Prostate gland (tissue), 2 donors: ENCODE data around the gene RFTN1. TPM values are rescaled to one million over a fixed set of nuclear protein-coding genes. Genes with fewer than 3 reads are reported as not detected.

Source experiments
- DNase-seq: peaks from one replicate; pipeline ENCODE4 v3.0.0-alpha.2; 2019; ENCODE audit warnings: low spot score
- H3K27ac ChIP-seq, 2 donors: fragments of 200-600 bp; sonication (generic); 2 replicates each; pipeline ENCODE4 v1.5.1; 2017 to 2019
- H3K27me3 ChIP-seq: fragments of 200-600 bp; sonication (generic); replicated peaks from 2 replicates; pipeline ENCODE4 v1.5.1; 2019; ENCODE audit not compliant: insufficient read depth
- H3K36me3 ChIP-seq, 2 donors: fragments of 200-600 bp; sonication (generic); 1 replicate in 1 of 2; 2 replicates in 1 of 2; pipeline versions ENCODE4 v1.5.1 to v1.8.1; 2017 to 2019
- H3K4me1 ChIP-seq: fragments of 200-600 bp; sonication (generic); replicated peaks from 2 replicates; pipeline ENCODE4 v1.5.1; 2019
- H3K4me3 ChIP-seq, 2 donors: fragments of 200-600 bp; sonication (generic); 2 replicates each; pipeline ENCODE4 v1.5.1; 2017 to 2019
- H3K9me3 ChIP-seq: fragments of 200-600 bp; sonication (generic); 2 replicates; pipeline ENCODE4 v1.5.1; 2017
- POLR2A ChIP-seq: fragments of 450-650 bp; IDR thresholded peaks from one replicate; pipeline ENCODE4 v1.6.1; 2016; ENCODE audit warnings: antibody characterized with exemption, mild to moderate bottlenecking
- POLR2AphosphoS5 ChIP-seq: sonication (generic); formaldehyde crosslinking; IDR thresholded peaks from one replicate; pipeline ENCODE4 v1.6.1; 2017; ENCODE audit warnings: antibody characterized with exemption
- WGBS: methylation state at CpG from one replicate; pipeline ENCODE4 v1.1.5; 2018; 5-methylcytosine and 5-hydroxymethylcytosine counted together
- intact Hi-C: fragments of 100-400 bp; cut with DNase I; formaldehyde crosslinking; loops from one replicate; pipeline ENCODE4 v1.14.2; 2022
- total RNA-seq, 2 donors: library from RNA; depleted of rRNA; stranded (reverse); fragments of >200 nt; gene quantifications; one replicate each; pipeline ENCODE4 v1.1.0, GENCODE V29; 2016
- TF ChIP-seq, protein P1 (sequence below), 4 experiments: fragments of 200-600 bp in 2 of 4; fragments of 450-650 bp in 2 of 4; sonication (generic) in 2 of 4; IDR thresholded peaks; 1 replicate in 3 of 4; 2 replicates in 1 of 4; pipeline ENCODE4 v1.5.1; 2016 to 2019; ENCODE audit warnings: antibody characterized with exemption in 4 of 4, mild to moderate bottlenecking in 2 of 4, moderate library complexity in 2 of 4

The RFTN1 gene
- total RNA-seq, 2 donors from 2014 or later: 7.4 to 16.1 TPM

DNA sequence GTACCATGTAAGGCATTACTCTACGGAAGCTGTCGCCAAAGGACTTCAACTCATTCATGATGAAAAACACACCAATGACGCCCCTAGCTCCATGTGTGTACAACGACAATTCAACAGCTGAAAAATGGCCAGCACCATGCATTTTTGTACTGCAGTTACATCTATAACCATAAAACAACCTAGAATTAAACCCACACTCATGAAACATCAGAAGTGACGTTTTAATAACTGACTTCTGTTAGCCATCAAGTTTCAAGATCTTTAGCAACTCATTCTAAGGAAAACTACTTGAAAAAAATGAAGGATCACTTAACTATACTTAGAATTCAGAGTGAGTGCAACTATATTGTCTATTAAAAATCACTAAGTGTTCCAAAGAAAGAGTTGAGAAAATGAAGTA, 84.9 kb downstream of the RFTN1 start:
- TF ChIP-seq, protein P1, sequence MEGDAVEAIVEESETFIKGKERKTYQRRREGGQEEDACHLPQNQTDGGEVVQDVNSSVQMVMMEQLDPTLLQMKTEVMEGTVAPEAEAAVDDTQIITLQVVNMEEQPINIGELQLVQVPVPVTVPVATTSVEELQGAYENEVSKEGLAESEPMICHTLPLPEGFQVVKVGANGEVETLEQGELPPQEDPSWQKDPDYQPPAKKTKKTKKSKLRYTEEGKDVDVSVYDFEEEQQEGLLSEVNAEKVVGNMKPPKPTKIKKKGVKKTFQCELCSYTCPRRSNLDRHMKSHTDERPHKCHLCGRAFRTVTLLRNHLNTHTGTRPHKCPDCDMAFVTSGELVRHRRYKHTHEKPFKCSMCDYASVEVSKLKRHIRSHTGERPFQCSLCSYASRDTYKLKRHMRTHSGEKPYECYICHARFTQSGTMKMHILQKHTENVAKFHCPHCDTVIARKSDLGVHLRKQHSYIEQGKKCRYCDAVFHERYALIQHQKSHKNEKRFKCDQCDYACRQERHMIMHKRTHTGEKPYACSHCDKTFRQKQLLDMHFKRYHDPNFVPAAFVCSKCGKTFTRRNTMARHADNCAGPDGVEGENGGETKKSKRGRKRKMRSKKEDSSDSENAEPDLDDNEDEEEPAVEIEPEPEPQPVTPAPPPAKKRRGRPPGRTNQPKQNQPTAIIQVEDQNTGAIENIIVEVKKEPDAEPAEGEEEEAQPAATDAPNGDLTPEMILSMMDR (IDR thresholded peaks at IDR 0.05): no peak
- TF ChIP-seq POLR2AphosphoS5: no peak
- TF ChIP-seq POLR2A: no peak
- intact Hi-C loops: no loop called here
- DNase-seq: no peak
- H3K27ac ChIP-seq: no peak overlapping the region
- H3K4me3 ChIP-seq: no peak overlapping the region
- no peaks in the 10 kb centered on the region for H3K4me1 ChIP-seq
- H3K36me3 ChIP-seq: no peaks in the 10 kb centered on the region
- no peaks in the 10 kb centered on the region for H3K27me3 ChIP-seq
- H3K9me3 ChIP-seq: no peaks in the 10 kb centered on the region
- WGBS: 87% methylated on average over 5 of the region's 5 CpGs

DNA sequence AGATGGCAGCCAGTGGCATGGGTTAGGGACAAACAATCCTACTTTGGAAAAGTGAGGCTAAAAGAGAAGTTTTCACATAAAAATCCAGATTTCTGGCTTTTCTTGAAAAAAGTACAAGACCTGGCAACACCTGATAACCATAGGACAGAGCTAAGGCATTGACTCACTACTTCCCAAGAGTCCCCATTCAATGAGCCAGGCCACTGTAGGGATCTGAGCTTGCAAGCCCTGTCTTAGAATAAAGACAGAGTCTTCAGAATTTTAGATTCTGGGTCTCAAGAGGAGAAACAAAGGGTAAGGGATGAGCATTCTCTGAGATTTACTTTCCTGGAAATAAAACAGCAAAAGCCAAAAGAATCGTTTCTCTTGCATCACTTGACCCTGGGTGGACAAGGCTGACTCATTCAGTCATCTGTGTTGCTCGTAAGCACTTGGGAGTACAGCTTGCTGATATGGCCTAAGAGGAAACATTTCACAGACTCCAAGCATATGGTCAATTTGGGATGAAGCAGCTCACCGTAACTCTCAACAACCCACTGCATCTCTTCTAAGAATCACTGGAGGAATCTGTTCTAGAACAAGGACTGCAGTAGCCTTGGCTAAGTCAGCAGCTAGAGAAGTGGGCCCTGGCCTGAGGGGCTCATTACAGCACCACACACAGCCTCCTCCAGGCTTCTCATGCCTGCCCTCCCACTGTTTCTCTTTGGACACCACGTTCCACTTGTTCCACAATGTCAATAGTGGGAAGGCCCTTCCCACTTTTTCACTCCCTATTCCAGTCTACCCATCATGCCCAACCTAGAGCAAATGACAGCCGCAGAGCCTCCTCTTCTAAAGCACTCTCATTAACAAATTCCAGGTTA, 86.2 kb downstream of the RFTN1 start:
- 62% methylated on average over 5 of the region's 5 CpGs for WGBS
- intact Hi-C loops: no loop called here
- H3K36me3 ChIP-seq: no peaks in the 10 kb centered on the region
- no peak overlapping the region for H3K27ac ChIP-seq
- no peaks in the 10 kb centered on the region for H3K4me1 ChIP-seq
- no peak for DNase-seq
- H3K9me3 ChIP-seq: no peaks in the 10 kb centered on the region
- H3K4me3 ChIP-seq: no peak overlapping the region
- no peaks in the 10 kb centered on the region for H3K27me3 ChIP-seq
- TF ChIP-seq POLR2AphosphoS5: no peak

DNA sequence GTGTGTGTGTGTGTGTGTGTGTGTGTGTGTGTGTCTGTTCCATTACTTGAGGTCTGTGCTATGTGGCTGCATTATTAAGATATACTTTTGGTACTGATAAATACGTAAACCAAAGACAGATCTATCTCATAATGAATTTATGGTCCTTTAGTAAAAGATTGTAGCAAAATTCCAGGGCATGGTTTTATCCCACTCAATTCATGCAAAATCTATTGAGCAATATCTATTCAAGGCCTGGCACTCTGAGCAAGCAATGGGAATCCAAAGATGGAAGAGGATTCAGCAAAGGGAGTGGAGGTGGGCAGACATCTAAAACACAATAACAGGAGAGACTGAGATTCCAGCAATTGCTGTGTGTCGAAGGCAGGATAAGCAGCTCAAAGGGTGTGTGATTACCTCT, 86.8 kb downstream of the RFTN1 start:
- Histone ChIP-seq H3K4me1 (no peaks in the 10 kb centered on the region), H3K36me3 (no peaks in the 10 kb centered on the region), H3K27ac (no peak overlapping the region), H3K9me3 (no peaks in the 10 kb centered on the region), H3K4me3 (no peak overlapping the region), H3K27me3 (no peaks in the 10 kb centered on the region)
- intact Hi-C loops: no loop called here
- TF ChIP-seq POLR2A: no peak
- TF ChIP-seq POLR2AphosphoS5: no peak
- TF ChIP-seq, protein P1 (IDR thresholded peaks at IDR 0.05): no peak
- WGBS: 93% methylated on average over 2 of the region's 2 CpGs
- no peak for DNase-seq

DNA sequence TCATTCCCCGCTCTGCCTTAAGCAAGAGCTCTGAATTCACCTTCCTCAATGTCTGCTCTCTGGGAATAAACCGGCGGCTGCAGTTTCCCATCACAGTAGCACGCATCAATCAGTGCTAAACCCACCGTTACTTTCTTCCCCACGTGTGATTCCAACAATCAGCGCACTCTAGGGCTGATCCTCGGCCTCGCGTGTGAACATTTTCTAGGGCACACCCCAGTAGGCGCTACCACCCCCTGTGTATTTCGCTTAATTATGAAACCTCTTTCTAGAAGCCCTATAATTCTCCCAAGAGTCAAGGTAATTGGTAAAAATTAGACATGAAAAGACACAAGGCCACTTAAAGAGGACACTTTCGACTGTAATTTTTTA, 87.5 kb downstream of the RFTN1 start:
- DNase-seq: no peak
- H3K27me3 ChIP-seq: no peaks in the 10 kb centered on the region
- intact Hi-C loops: no loop called here
- WGBS: 90% methylated on average over 13 of the region's 13 CpGs
- H3K9me3 ChIP-seq: no peaks in the 10 kb centered on the region
- H3K27ac ChIP-seq: no peak overlapping the region
- H3K4me3 ChIP-seq: no peak overlapping the region
- TF ChIP-seq, protein P1 (IDR thresholded peaks at IDR 0.05): no peak
- no peaks in the 10 kb centered on the region for H3K36me3 ChIP-seq
- no peaks in the 10 kb centered on the region for H3K4me1 ChIP-seq

DNA sequence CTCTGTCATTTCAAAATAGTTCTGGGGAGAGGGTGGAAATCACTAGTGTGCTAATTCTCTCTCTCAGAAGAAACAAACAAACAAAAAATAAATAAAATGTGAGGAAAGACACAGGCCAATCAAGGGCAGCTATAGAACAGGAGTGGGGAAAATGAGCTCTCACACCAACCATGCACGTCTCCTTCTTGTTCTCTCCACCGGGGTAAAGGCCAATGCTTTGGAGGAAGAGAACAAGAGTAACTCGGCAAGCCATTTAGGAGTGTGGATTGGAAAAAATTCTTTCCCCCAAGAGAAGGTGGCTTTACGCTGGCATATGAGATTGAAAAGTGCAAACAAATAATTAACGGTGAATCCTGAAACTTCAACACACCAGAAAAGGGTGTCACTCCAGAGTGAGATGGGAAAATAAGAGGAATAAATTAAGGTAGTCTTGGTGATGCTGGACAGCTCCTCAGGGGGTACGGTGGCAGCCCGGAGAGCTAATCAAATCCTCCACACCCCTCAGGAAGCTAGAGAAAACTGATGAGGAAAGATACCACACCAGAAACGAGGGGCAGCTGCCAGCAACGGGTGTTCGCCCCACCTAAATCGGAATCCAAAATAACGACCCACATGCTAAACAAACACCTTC, 88.0 kb downstream of the RFTN1 start:
- Histone ChIP-seq H3K4me3 (no peak overlapping the region), H3K4me1 (no peaks in the 10 kb centered on the region), H3K36me3 (no peaks in the 10 kb centered on the region), H3K27me3 (no peaks in the 10 kb centered on the region), H3K9me3 (no peaks in the 10 kb centered on the region), H3K27ac (no peak overlapping the region)
- 67% methylated on average over 12 of the region's 12 CpGs for WGBS
- TF ChIP-seq, protein P1 (IDR thresholded peaks at IDR 0.05): no peak
- TF ChIP-seq POLR2A (no peak), POLR2AphosphoS5 (no peak)
- intact Hi-C loops: no loop called here
- DNase-seq: no peak
